Stimulated activated CD4-positive, alpha-beta T cell treated with anti-CD3 and anti-CD28 coated beads, Interleukin-2, amount 100 ng/mL, for 48 hours (primary cell): ENCODE results near the gene KCNS1.

Experiments
- DNase-seq, 2 donors: peaks; one replicate each; pipeline ENCODE4 v3.0.0-alpha.2; 2020

The KCNS1 gene

DNA sequence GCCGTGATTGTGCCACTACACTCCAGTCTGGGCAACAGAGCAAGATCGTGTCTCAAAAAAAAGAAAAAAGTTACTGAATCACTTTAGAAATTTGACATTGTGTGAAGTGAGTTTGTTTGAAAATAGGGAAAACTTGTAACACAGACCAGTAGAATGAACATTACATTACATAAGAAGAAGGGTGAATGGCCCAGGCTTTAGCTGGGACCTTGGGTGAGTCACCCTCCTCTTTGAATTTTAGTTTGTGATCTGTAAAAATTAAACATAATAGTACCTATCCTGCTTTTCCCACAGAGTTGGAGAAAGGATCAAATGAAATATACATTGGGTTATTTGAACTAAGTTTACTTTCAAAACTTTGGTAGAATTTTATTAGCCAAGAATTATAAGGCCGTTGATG lies 56.3 kb downstream of the KCNS1 start:
- no peak for DNase-seq

DNA sequence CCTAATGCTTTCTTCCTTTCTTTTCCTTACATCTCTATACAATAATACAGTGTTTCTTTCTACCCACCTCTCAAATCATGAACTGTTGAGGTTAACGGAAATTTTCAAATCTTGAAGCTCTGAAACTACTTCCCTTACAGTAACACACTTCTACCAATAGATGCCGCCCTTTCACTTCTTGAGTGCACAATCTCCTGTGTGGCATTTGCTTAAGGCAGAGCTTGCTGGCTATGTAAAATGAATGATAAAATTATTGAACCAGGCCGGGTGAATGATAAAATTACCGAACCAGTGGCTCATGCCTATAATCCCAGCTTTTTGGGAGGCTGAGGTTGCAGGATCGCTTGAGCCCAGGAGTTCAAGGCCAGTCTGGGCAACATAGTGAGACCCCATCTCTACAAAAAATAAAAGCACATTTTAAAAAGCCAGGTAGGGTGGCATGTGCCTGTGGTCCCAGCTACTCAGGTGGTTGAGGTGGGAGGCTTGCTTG lies 56.8 kb downstream of the KCNS1 start:
- no peak for DNase-seq

DNA sequence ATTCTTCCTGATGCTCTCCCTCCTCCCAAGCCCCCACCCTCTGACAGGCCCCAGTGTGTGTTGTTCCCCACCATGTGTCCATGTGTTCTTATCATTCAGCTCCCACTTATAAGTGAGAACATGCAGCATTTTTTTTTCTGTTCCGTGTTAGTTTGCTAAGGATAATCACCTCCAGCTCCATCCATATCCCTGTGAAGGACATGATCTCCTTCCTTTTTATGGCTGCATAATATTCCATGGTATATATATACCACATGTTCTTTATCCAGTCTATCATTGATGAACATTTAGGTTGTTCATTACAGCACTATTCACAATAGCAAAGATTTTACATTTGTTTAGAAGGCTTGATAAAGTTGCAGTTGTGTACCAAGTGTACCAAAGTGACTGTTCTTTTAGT lies 57.9 kb downstream of the KCNS1 start:
- DNase-seq: no peak
